Loucy (cell line): Measurements from ENCODE around the gene ZNF302.
"Not testable (repeated sequence)": the region's sequence is repeated elsewhere in the genome, so short reads cannot be mapped to it uniquely, and the experiment has no call there.

Experiments
- H2AFZ ChIP-seq: fragments of 200-600 bp; sonication (generic); 2 replicates; pipeline ENCODE4 v1.6.0; 2016; ENCODE audit warnings: antibody characterized with exemption, mild to moderate bottlenecking, low read length, moderate library complexity
- H3F3A ChIP-seq: fragments of 200-600 bp; 2 replicates; pipeline ENCODE4 v1.6.0; 2016; ENCODE audit warnings: antibody characterized with exemption, low read depth, mild to moderate bottlenecking
- H3K27me3 ChIP-seq: fragments of 200-600 bp; sonication (generic); 2 replicates; pipeline ENCODE4 v1.6.1; 2014; ENCODE audit warnings: low read length, mild to moderate bottlenecking; ENCODE audit not compliant: insufficient read depth, poor library complexity, severe bottlenecking
- H3K36me3 ChIP-seq: fragments of 200-600 bp; sonication (generic); 2 replicates; pipeline ENCODE4 v1.6.1; 2016; ENCODE audit warnings: low read length; ENCODE audit not compliant: insufficient read depth
- H3K4me1 ChIP-seq: fragments of 200-600 bp; sonication (generic); 2 replicates; pipeline ENCODE4 v1.5.1; 2014; ENCODE audit warnings: low read length, mild to moderate bottlenecking; ENCODE audit not compliant: insufficient read depth, poor library complexity, severe bottlenecking
- H3K4me2 ChIP-seq: fragments of 200-600 bp; sonication (generic); 2 replicates; pipeline ENCODE4 v1.6.0; 2014; ENCODE audit warnings: antibody characterized with exemption, low read length, low read depth, mild to moderate bottlenecking; ENCODE audit not compliant: poor library complexity, severe bottlenecking
- H3K4me3 ChIP-seq: fragments of 200-600 bp; sonication (generic); 2 replicates; pipeline ENCODE4 v1.5.1; 2014; ENCODE audit warnings: low read length, mild to moderate bottlenecking, mixed read lengths; ENCODE audit not compliant: poor library complexity, severe bottlenecking
- H3K79me2 ChIP-seq: fragments of 200-600 bp; sonication (generic); 2 replicates; pipeline ENCODE4 v1.6.1; 2014; ENCODE audit warnings: low read length; ENCODE audit not compliant: insufficient read depth
- H3K9ac ChIP-seq: fragments of 200-600 bp; sonication (generic); 2 replicates; pipeline ENCODE4 v1.6.0; 2014; ENCODE audit warnings: mild to moderate bottlenecking, low read depth, low read length, moderate library complexity; ENCODE audit not compliant: poor library complexity, severe bottlenecking
- H3K9me2 ChIP-seq: fragments of 200-600 bp; sonication (generic); replicated peaks from 2 replicates; pipeline ENCODE4 v1.6.1; 2016; ENCODE audit warnings: low read depth, low read length, mixed read lengths
- H3K9me3 ChIP-seq: fragments of 200-600 bp; sonication (generic); 2 replicates; pipeline ENCODE4 v1.6.1; 2014; ENCODE audit warnings: mild to moderate bottlenecking, antibody characterized with exemption, low read length, low read depth; ENCODE audit not compliant: insufficient read depth
- H4K20me1 ChIP-seq: fragments of 200-600 bp; sonication (generic); 2 replicates; pipeline ENCODE4 v1.6.0; 2014; ENCODE audit warnings: antibody characterized with exemption, low read length, mild to moderate bottlenecking; ENCODE audit not compliant: insufficient read depth, poor library complexity, severe bottlenecking
- CTCF ChIP-seq: fragments of 200-600 bp; sonication (generic); conservative IDR thresholded peaks from 2 replicates; pipeline ENCODE4 v1.5.1; 2014; ENCODE audit warnings: mild to moderate bottlenecking, antibody characterized with exemption, low read length
- EZH2phosphoT487 ChIP-seq: fragments of 200-600 bp; IDR thresholded peaks from 2 replicates; pipeline ENCODE4 v1.6.1; 2018; ENCODE audit warnings: antibody characterized with exemption, mild to moderate bottlenecking, moderate library complexity, borderline replicate concordance

Gene ZNF302

DNA sequence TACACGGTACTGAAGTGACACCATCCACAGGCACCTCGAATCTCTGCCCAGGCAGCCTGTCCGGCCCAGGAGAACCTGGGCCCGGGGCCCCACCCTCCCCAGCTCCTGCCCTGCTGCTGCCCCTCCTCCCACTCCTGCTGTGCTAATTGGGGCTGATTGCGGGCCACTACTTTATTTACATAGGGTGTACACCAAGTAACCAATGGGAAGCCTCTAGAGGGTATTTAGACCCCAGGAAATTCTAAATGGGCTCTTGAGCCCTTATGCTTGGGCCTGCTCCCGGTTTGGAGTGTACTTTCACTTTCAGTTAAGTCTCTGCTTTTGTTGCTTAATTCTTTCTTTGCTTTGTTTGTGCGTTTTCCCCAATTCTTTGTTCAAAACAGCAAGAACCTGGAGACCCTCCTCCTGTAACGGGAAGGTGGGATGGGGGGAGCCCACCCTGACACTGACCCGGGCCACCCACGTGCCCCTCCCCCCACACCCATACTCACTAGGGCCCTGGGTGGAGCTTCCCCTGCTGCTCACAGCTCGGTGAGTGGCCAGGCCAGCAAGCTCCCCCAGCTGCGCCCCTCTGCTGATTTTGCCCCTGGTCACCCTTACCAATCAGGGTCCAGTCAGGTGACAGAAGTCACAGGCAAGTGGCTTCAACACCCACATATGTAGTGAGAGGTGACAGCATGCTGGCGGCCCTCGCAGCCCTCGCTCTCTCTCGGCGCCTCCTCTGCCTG, 10.0 kb upstream of the ZNF302 start:
- Histone ChIP-seq H3K9ac (no peak overlapping the region), H3K27me3 (no peaks in the 10 kb centered on the region), H3K4me2 (peak overlapping the region; percentile 40), H3K9me3 (no peaks in the 10 kb centered on the region), H3K4me3 (no peak overlapping the region), H4K20me1 (no peaks in the 10 kb centered on the region), H3K4me1 (peaks cover 4% of the 10 kb centered on the region), H2AFZ (peak overlapping the region; percentile 75), H3K36me3 (no peaks in the 10 kb centered on the region), H3F3A (no peaks in the 10 kb centered on the region), H3K79me2 (no peaks in the 10 kb centered on the region), H3K9me2 (no peaks in the 10 kb centered on the region)
- no peak for TF ChIP-seq EZH2phosphoT487

GRCh38 chr19:34668077-34668689, 9.3 kb upstream of the ZNF302 start:
- not testable (repeated sequence) for H2AFZ ChIP-seq, H3K9me2 ChIP-seq, H3K9ac ChIP-seq, H3F3A ChIP-seq, H3K4me1 ChIP-seq, H3K4me2 ChIP-seq, H3K36me3 ChIP-seq, H3K4me3 ChIP-seq, H4K20me1 ChIP-seq, H3K79me2 ChIP-seq, H3K9me3 ChIP-seq, H3K27me3 ChIP-seq

- H3K36me3 ChIP-seq, H3K4me2 ChIP-seq, H3K4me1 ChIP-seq, H3K9me3 ChIP-seq, H2AFZ ChIP-seq, H3K27me3 ChIP-seq, H3K79me2 ChIP-seq, H3K9me2 ChIP-seq, H3K4me3 ChIP-seq, H3K9ac ChIP-seq, H4K20me1 ChIP-seq, H3F3A ChIP-seq: not testable (repeated sequence)
Measured at GRCh38 chr19:34668690-34669089, 8.8 kb upstream of the ZNF302 start.

DNA sequence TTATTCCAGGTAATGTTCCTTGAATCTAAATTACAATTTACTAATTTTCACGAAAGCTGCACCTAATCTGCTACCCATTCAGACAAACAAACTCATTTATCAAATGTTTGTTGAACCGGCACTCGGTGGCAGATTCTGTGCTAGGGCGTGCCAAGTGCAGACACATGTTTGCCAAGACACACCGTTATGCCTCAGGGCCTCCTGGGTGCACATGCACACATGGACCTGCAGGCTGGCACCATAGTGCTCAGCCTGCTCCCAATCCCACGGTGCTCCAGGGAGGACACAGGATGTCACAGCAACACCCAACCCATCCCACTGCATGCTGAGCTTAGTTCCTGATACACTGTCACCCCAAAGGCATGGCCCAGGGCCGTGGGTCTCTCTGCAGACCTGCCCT, 8.2 kb upstream of the ZNF302 start:
- Histone ChIP-seq H3K9ac (no peak overlapping the region), H4K20me1 (no peaks in the 10 kb centered on the region), H3K4me1 (no peaks in the 10 kb centered on the region), H3K9me2 (no peaks in the 10 kb centered on the region), H3K36me3 (no peaks in the 10 kb centered on the region), H2AFZ (no peak overlapping the region), H3F3A (no peaks in the 10 kb centered on the region), H3K79me2 (no peaks in the 10 kb centered on the region), H3K4me2 (no peak overlapping the region), H3K27me3 (no peaks in the 10 kb centered on the region), H3K9me3 (no peaks in the 10 kb centered on the region), H3K4me3 (no peak overlapping the region)
- TF ChIP-seq CTCF (no peak), EZH2phosphoT487 (no peak)
